HG03175 (cell line): ENCODE data around the gene LEMD2.

Experiments
- ATAC-seq: cut with Tn5 transposase; IDR thresholded peaks from one replicate; pipeline ENCODE4 v1.9.1; 2021; ENCODE audit warnings: mild to moderate bottlenecking, moderate library complexity; ENCODE audit not compliant: unreplicated experiment

LEMD2 gene

DNA sequence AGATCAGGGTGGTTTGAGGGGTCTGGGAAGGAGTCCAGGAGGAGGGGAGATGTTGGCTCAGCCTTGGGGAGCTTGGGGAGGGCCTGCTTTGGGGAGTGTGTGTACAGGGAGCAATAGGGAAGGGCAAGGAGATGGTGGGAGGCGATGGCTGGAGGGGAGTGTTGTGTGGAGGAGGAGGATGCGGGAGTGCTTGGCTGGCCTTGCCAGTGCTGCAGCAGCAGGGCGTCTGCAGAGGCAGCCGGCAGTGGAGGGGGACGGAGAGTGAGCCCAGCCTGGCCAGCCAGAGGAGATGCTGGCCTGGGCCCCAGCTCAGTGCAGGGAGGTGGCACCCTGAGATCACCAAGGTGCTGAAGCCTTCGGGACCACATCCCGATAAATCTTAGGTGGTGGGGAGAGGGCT, 46.1 kb downstream of the LEMD2 start:
- no peak for ATAC-seq

GRCh38 chr6:33742092-33742491, 46.8 kb downstream of the LEMD2 start:
- no peak for ATAC-seq

GRCh38 chr6:33740794-33741193, 48.1 kb downstream of the LEMD2 start:
- ATAC-seq, result no peak

- ATAC-seq, result no peak
These were observed 48.7 kb downstream of the LEMD2 start for GRCh38 chr6:33740204-33740608.

DNA sequence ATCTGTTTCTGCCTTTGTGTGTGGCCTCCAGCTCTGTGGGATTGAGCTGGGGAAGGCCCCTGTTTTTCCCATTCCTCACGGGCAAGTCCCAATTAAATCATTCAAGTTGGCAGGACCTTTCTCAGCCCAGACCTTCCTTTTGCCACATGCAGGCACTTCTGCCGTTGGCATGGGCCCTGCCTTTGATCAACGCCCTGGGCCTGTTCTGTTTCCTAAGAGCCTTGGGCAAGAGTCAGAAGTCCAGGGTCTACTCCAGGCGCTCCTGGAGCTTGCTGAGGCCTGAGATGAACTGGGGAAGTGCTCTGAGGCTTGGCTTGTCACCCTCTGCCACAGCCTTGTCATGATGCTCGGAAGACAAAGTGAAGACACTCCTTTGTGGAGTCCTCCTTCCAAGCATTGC, 49.4 kb downstream of the LEMD2 start:
- ATAC-seq, result no peak

DNA sequence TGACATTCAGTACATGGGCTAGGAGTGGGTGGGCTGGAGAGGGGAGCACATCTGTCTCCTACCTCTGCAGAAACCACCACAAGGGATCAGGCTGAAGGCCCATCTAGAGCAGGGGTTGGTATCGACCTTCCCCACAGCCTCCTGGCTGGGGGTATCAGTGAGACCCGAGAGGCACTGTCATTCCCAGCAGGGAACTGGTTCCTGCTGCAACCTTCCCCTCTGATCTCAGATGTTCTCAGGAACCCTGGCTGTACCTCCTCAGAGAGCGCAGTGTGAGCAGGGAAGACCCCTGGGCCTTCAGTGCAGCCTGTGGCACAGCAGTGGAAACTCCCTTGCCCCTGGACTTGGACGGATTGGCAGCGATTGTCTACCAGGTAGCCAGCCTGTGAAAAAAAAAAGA, 50.1 kb downstream of the LEMD2 start:
- ATAC-seq, result no peak

DNA sequence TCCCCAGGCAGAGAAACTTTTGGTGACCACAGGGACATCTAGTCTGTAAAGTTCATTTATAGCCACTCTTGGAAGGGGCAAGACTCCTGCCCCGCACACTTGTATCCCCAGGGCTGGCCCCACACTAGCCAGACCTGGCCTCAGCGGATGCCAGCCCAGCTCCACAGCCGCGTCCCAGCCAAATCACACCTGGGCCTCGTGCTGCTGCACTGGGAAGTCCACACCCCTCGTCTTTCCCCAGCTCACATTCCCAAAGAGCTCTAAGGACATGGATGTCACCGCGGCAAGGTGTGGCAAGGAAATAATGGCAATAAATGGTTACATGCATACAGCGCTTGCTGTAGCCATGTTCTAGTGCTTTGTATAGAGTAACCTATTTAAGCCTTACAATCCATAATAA, 50.8 kb downstream of the LEMD2 start:
- no peak for ATAC-seq

GRCh38 chr6:33737267-33738026, 51.5 kb downstream of the LEMD2 start:
- no peak for ATAC-seq

DNA sequence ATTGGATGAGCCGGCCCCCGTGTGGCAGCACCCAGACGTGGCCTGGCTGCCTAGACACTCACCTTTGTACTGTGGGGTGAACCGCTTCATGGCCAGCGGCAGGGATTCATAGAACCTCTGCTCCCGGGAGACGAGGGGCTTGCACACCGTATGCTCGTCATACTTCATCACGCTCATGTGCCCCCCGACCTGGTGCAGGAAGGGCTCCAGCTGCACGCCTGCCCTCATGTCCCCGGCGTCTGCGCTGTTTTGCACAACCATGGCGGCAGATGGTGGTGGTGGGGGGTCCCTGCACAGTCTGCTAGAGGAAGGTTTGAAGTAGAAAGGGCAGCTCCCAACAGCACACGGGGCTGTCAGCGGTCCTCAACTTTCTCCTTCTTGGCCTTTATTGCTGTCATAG, 53.7 kb downstream of the LEMD2 start:
- ATAC-seq, result no peak

DNA sequence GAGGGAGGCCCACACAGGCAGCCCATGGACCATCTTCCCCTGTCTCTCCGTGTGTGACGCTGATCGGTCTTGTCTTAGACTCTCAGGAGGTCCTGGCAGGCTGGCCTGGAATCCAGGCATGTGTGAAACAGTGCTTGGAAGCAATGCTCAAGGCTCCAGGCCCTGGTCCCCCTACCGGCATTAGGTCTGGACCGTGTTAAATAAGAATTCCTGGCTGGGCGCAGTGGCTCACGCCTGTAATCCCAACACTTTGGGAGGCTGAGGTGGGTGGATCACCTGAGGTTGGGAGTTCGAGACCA, 55.3 kb downstream of the LEMD2 start:
- ATAC-seq, result no peak

- no peak for ATAC-seq
These were observed 55.9 kb downstream of the LEMD2 start for GRCh38 chr6:33732817-33733708.

- no peak for ATAC-seq
These were observed 56.5 kb downstream of the LEMD2 start for GRCh38 chr6:33732385-33732784.

GRCh38 chr6:33731751-33732282, 57.1 kb downstream of the LEMD2 start:
- ATAC-seq, result no peak

GRCh38 chr6:33731035-33731434, 57.9 kb downstream of the LEMD2 start:
- no peak for ATAC-seq

- ATAC-seq, result no peak
These were observed 58.3 kb downstream of the LEMD2 start for GRCh38 chr6:33730611-33731010.

GRCh38 chr6:33729059-33729458, 59.9 kb downstream of the LEMD2 start:
- no peak for ATAC-seq

GRCh38 chr6:33728438-33728837, 60.5 kb downstream of the LEMD2 start:
- no peak for ATAC-seq

DNA sequence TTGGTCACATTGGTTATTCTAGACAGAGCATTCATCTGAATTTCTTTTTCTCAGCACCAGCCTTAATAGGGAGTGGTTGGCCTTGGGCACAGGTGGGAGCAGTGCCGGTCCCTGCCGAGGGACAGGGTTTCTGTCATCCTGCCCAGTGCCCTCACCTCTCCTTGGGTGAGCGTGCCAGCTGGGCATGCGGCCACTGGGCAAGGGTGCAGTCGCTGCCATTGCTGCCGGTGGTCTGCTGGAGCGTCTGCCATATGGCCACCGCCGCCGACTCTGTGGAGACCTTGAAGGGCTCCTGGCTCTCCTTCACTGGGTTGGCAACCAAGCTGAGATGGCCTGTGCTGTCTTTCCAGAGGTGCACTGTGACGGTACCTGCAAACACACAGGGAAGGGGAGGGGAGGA, 61.0 kb downstream of the LEMD2 start:
- no peak for ATAC-seq

DNA sequence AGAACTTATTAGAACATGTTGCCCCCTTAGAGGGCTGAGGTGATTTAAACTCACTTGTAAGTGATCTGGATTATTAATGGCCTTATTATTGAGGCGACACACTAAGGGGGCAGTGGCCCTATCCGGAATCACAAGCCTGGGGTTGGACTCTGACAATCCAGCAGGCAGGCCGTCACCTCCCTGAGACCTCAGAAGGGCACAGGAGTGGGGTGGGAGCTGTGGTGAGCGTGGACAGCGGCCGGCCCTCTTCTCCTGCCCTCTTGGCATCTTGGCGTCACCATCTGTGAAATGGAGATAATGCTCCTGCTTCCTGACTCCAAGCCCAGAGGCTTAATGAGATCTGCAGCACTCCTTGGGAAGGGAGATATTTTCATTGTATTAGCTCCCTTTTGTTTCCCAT, 61.8 kb downstream of the LEMD2 start:
- ATAC-seq, result no peak

DNA sequence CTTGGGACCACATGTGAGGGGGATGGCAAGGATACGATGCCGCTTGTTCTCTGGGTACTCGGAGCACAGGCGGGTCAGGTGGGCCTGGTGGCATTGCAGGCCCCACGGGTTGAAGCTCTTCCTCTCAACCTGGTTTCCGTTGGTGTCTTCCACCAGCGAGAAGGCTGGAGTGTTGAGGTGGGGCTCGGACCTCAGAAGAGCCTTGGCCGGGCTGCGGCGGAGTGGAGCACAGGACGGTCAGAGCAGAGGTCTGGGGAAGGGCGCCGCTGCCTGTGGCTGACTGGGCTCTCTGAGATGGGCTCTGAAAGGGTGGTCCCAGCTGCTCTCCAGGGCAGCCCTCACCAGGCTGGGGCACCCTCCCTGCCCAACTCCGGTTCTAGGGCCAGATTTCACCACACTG, 62.2 kb downstream of the LEMD2 start:
- ATAC-seq, result no peak

- no peak for ATAC-seq
These were observed 62.8 kb downstream of the LEMD2 start for GRCh38 chr6:33725891-33726673.
